ES-I3 (cell line): ENCODE measurements around the gene MUL1.

Source experiments
- H3K36me3 ChIP-seq: 2 replicates; pipeline ENCODE4 v1.6.1; 2013; ENCODE audit warnings: mild to moderate bottlenecking, low read length, control low read depth, moderate library complexity; ENCODE audit not compliant: insufficient read depth
- H3K4me1 ChIP-seq: 2 replicates; pipeline ENCODE4 v1.6.1; 2013; ENCODE audit warnings: mild to moderate bottlenecking, control low read depth, low read length; ENCODE audit not compliant: insufficient read depth
- H3K9ac ChIP-seq: 2 replicates; pipeline ENCODE4 v1.6.1; 2013; ENCODE audit warnings: low read depth, mild to moderate bottlenecking, low read length, moderate library complexity
- H3K9me3 ChIP-seq: 2 replicates; pipeline ENCODE4 v1.6.1; 2013; ENCODE audit warnings: mild to moderate bottlenecking, low read length, moderate library complexity; ENCODE audit not compliant: control insufficient read depth, insufficient read depth

The MUL1 gene

DNA sequence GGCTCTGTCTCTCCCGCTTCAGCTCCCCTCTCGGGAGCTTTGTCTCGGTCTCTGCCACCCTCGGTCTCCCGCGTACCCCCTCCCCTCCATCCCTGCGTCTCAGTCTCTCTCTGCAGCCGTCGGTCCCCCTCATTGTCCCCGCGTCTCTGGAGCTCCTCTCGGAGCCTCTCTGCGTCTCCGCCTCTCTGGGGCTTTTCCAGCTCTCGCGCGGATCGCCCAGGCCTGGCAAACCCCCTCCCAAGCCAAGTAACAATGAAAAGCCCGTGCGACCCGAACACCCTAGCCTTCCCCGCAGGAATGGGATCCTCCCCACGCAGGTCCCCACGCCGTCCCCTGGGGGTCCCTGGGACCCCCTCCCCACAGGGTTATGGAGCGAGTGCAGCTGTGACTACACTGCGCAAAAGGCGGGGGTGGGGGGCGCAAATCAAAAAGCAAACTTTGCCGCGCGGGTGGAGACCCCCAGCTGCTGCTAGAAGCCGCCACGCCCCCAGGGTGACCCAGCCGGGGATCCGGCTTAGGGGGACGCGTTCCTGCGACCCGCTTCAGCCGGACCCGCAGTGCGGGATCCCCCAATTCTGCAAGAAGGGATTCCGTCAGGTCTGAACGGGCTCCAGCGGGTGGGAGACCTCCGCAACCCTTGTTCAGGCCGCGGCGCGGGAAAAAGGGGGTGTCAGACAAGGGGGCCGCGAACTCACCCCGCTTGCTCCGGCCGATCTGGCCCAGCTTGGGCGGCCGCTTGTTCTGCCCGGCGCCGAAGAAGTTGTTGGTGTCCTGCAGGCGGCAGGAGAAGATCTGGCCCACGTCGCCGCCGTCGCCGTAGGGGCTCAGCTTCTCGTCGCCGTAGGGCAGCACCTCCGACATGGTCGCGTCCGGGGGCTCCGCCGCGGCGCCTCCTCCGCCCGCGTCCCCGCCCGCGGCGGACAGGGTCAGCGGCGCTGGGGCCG is 23.2 kb downstream of the MUL1 start:
- Histone ChIP-seq H3K4me1 (peaks cover 41% of the 10 kb centered on the region), H3K36me3 (no peaks in the 10 kb centered on the region), H3K9me3 (no peaks in the 10 kb centered on the region), H3K9ac (peak overlapping the region; percentile 83; the same call in 1 of the 2 replicates)

- H3K9ac ChIP-seq, result peak overlapping the region; percentile 83; the same call in 1 of the 2 replicates
- peaks cover 41% of the 10 kb centered on the region for H3K4me1 ChIP-seq
- no peaks in the 10 kb centered on the region for H3K36me3 ChIP-seq
- no peaks in the 10 kb centered on the region for H3K9me3 ChIP-seq
These were observed 24.0 kb downstream of the MUL1 start for GRCh38 chr1:20483833-20484518.

GRCh38 chr1:20483098-20483832 is 24.7 kb downstream of the MUL1 start:
- H3K4me1 ChIP-seq, result peaks cover 35% of the 10 kb centered on the region
- no peaks in the 10 kb centered on the region for H3K9me3 ChIP-seq
- H3K36me3 ChIP-seq, result no peaks in the 10 kb centered on the region
- peak overlapping the region; percentile 83; the same call in 1 of the 2 replicates for H3K9ac ChIP-seq

- Histone ChIP-seq H3K9ac (no peak overlapping the region), H3K9me3 (no peaks in the 10 kb centered on the region)
These were observed 26.1 kb downstream of the MUL1 start for GRCh38 chr1:20481643-20482498.

GRCh38 chr1:20480951-20481617 is 26.9 kb downstream of the MUL1 start:
- Histone ChIP-seq H3K9ac (no peak overlapping the region), H3K9me3 (no peaks in the 10 kb centered on the region), H3K4me1 (peaks cover 42% of the 10 kb centered on the region), H3K36me3 (no peaks in the 10 kb centered on the region)

More at GRCh38 chr1:20481643-20482498, 26.1 kb downstream of the MUL1 start:
- Histone ChIP-seq H3K36me3 (no peaks in the 10 kb centered on the region), H3K4me1 (peaks cover 37% of the 10 kb centered on the region)

- Histone ChIP-seq H3K9ac (no peak overlapping the region), H3K36me3 (no peaks in the 10 kb centered on the region), H3K9me3 (no peaks in the 10 kb centered on the region), H3K4me1 (peaks cover 42% of the 10 kb centered on the region)
These were observed 27.6 kb downstream of the MUL1 start for GRCh38 chr1:20480243-20480944.

DNA sequence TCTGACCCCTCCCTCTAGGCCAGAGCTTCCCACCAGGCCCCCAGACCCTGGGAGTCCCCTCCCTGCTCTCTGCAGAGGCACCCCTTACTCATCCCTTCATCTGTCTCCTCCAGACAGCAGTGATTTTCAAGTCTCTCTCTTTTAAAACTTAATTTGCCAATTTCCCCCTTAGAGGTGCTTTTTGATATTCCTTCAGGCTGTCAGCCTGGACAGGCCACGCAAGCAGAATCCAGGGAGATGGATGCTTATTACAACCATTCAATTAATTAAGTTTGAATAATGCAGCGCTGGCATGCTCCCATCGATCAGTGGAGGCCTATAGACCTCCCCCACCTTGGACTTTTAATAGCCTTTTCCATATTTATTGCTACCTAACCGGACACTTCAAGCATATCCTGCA is 28.1 kb downstream of the MUL1 start:
- Histone ChIP-seq H3K4me1 (peaks cover 42% of the 10 kb centered on the region), H3K9ac (no peak overlapping the region)

DNA sequence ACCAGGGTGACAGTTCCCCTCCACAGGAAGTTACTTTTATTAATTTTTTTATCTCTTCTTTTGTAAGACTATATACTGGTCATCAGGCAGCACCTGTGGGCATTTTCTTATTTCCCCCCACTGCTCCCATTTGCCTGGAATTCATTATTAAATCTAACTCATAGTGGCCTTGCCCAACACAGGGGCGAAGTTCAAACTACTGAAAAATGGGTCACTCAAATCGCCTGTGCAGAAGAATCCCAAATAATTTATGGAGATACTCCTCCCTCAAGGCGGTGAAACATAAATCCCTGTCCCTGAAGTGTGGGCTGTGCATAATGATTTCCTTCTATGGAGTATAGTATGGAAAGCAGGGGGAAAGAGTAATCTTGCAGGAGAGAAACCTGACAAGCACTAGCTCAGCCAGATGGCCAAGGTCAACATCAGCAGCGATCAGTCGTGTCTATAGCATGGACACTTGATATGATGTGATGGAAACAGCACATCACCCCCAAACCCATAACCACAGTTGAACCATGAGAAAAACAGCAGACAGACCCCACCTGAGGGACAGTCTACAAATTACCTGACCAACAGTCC is 29.8 kb downstream of the MUL1 start:
- H3K4me1 ChIP-seq, result peaks cover 42% of the 10 kb centered on the region
- no peaks in the 10 kb centered on the region for H3K36me3 ChIP-seq
- no peak overlapping the region for H3K9ac ChIP-seq
- no peaks in the 10 kb centered on the region for H3K9me3 ChIP-seq

More for the DNA sequence above, 28.1 kb downstream of the MUL1 start:
- Histone ChIP-seq H3K9me3 (no peaks in the 10 kb centered on the region), H3K36me3 (no peaks in the 10 kb centered on the region)

GRCh38 chr1:20477348-20478056 is 30.4 kb downstream of the MUL1 start:
- no peaks in the 10 kb centered on the region for H3K9me3 ChIP-seq
- peaks cover 36% of the 10 kb centered on the region for H3K4me1 ChIP-seq
- H3K9ac ChIP-seq, result no peak overlapping the region
- H3K36me3 ChIP-seq, result no peaks in the 10 kb centered on the region

GRCh38 chr1:20476265-20477038 is 31.5 kb downstream of the MUL1 start:
- Histone ChIP-seq H3K36me3 (no peaks in the 10 kb centered on the region), H3K4me1 (peaks cover 28% of the 10 kb centered on the region), H3K9me3 (no peaks in the 10 kb centered on the region), H3K9ac (peak overlapping the region; percentile 38; the same call in 1 of the 2 replicates)

DNA sequence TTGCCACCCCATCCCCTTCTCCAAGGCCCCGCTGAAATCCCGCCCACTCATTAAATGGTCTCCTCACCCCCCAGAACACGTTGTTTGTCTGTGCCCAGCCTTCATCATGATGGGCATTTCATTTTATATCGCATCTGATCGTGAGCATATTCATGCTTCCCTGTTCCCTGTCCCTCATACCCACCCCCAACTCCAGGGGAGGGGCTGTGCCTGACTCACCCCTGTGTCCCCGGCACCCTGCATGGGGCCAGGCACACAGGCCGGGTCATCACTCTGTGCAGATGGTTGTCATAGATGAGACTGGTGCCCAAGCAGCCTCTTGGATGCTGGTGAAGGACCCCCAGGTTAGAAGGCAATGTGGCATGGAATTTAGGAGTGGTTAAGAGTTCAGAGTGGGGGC is 33.0 kb downstream of the MUL1 start:
- H3K36me3 ChIP-seq, result no peaks in the 10 kb centered on the region
- H3K4me1 ChIP-seq, result peaks cover 15% of the 10 kb centered on the region
- H3K9me3 ChIP-seq, result no peaks in the 10 kb centered on the region
- H3K9ac ChIP-seq, result no peak overlapping the region
